ENCODE data around the gene ZCCHC7.
"Not testable (repeated sequence)": the region's sequence is repeated elsewhere in the genome, so short reads cannot be mapped to it uniquely, and the experiment has no call there.

GRCh38 chr9:37081507-37081906 is 38.9 kb upstream of the ZCCHC7 start:
- not testable (repeated sequence) for TF ChIP-seq SMC3 (conservative IDR thresholded peaks at IDR 0.05; ENCODE audit: poor library complexity); CTCF (IDR thresholded peaks at IDR 0.05; ENCODE audit: poor library complexity, severe bottlenecking); TAF1 (IDR thresholded peaks at IDR 0.05; ENCODE audit: low read depth)

All from neural cell (in vitro differentiated cells).